Left ventricle myocardium inferior (tissue), 1 donor: Measurements from ENCODE around the gene COQ10A. TPM values are rescaled to one million over a fixed set of nuclear protein-coding genes. Genes with fewer than 3 reads are reported as not detected.

Experiments
- DNase-seq: peaks from one replicate; pipeline ENCODE4 v3.0.0-alpha.2; 2020
- H3K27ac ChIP-seq: fragments of 200-600 bp; replicated peaks from 2 replicates; pipeline ENCODE4 v1.8.0; 2021
- H3K27me3 ChIP-seq: fragments of 200-600 bp; 2 replicates; pipeline ENCODE4 v1.8.0; 2021; ENCODE audit warnings: low read depth
- H3K36me3 ChIP-seq: fragments of 200-600 bp; 2 replicates; pipeline ENCODE4 v1.8.0; 2021
- H3K4me1 ChIP-seq: fragments of 200-600 bp; 2 replicates; pipeline ENCODE4 v1.8.0; 2021
- H3K4me3 ChIP-seq: fragments of 200-600 bp; 2 replicates; pipeline ENCODE4 v1.8.0; 2021; ENCODE audit warnings: mild to moderate bottlenecking, moderate library complexity
- H3K9me3 ChIP-seq: fragments of 200-600 bp; replicated peaks from 2 replicates; pipeline ENCODE4 v1.8.0; 2021
- CTCF ChIP-seq: fragments of 200-600 bp; IDR thresholded peaks from 2 replicates; pipeline ENCODE4 v1.8.0; 2021; ENCODE audit warnings: antibody characterized with exemption, mild to moderate bottlenecking, borderline replicate concordance
- intact Hi-C: fragments of 100-400 bp; cut with micrococcal nuclease; formaldehyde crosslinking; loops from one replicate; pipeline ENCODE4 v1.11.0; 2022
- total RNA-seq: library from RNA; stranded (reverse); fragmentation: NEBNext Ultra II Directional; extraction: Animal tissue kit (Norgen Biotek cat#: 25700); gene quantifications from one replicate; pipeline ENCODE4 v1.2.1, GENCODE V29; 2021
- donor health status: DM: no; HTN: yes; CAD: no; lungs with severe emphysema.

Gene COQ10A
- total RNA-seq, 1 donor from 2014 or later, result 203 TPM

- intact Hi-C loops, result no loop called here
- Histone ChIP-seq H3K4me1 (no peaks in the 10 kb centered on the region), H3K27ac (no peak overlapping the region), H3K36me3 (peaks cover 28% of the 10 kb centered on the region), H3K27me3 (no peaks in the 10 kb centered on the region), H3K4me3 (no peak overlapping the region), H3K9me3 (no peaks in the 10 kb centered on the region)
- TF ChIP-seq CTCF, result no peak
- DNase-seq, result no peak
Observed at GRCh38 chr12:56236985-56237384, 29.8 kb upstream of the COQ10A start.

GRCh38 chr12:56237552-56237951 lies 29.2 kb upstream of the COQ10A start:
- no peaks in the 10 kb centered on the region for H3K27me3 ChIP-seq
- no peak overlapping the region for H3K27ac ChIP-seq
- H3K4me3 ChIP-seq, result no peak overlapping the region
- no peak for DNase-seq
- no peaks in the 10 kb centered on the region for H3K9me3 ChIP-seq
- no peaks in the 10 kb centered on the region for H3K4me1 ChIP-seq
- H3K36me3 ChIP-seq, result peaks cover 34% of the 10 kb centered on the region
- intact Hi-C loops, result no loop called here
- no peak for TF ChIP-seq CTCF

- no peak for TF ChIP-seq CTCF
- Histone ChIP-seq H3K36me3 (peaks cover 75% of the 10 kb centered on the region), H3K27ac (no peak overlapping the region), H3K27me3 (no peaks in the 10 kb centered on the region), H3K4me3 (no peak overlapping the region), H3K9me3 (no peaks in the 10 kb centered on the region), H3K4me1 (peaks cover 20% of the 10 kb centered on the region)
- DNase-seq, result no peak
- intact Hi-C loops, result no loop called here
Observed at GRCh38 chr12:56241424-56242303, 25.1 kb upstream of the COQ10A start.

- peaks cover 20% of the 10 kb centered on the region for H3K4me1 ChIP-seq
- TF ChIP-seq CTCF, result no peak
- intact Hi-C loops, result no loop called here
- peaks cover 88% of the 10 kb centered on the region for H3K36me3 ChIP-seq
- H3K4me3 ChIP-seq, result no peak overlapping the region
- H3K27me3 ChIP-seq, result no peaks in the 10 kb centered on the region
- H3K9me3 ChIP-seq, result no peaks in the 10 kb centered on the region
- no peak overlapping the region for H3K27ac ChIP-seq
- no peak for DNase-seq
Observed at GRCh38 chr12:56242986-56243385, 23.8 kb upstream of the COQ10A start.

GRCh38 chr12:56243731-56244181 lies 23.0 kb upstream of the COQ10A start:
- no peak for TF ChIP-seq CTCF
- Histone ChIP-seq H3K36me3 (peaks cover 96% of the 10 kb centered on the region), H3K4me1 (peaks cover 20% of the 10 kb centered on the region), H3K27ac (peak overlapping the region; percentile 11), H3K4me3 (no peak overlapping the region), H3K27me3 (no peaks in the 10 kb centered on the region), H3K9me3 (no peaks in the 10 kb centered on the region)
- DNase-seq, result no peak
- intact Hi-C loops, result no loop called here
